Neural progenitor cell (in vitro differentiated cells): ENCODE data around the gene FAM174C. TPM values are rescaled to one million over a fixed set of nuclear protein-coding genes. Genes with fewer than 3 reads are reported as not detected.
A peak's percentile ranks its signal among the peaks of the same experiment; 100 is the strongest.

ENCODE experiments used
- DNase-seq: peaks from one replicate; pipeline ENCODE4 v3.0.0-alpha.2; 2016; ENCODE audit warnings: low spot score
- H2AFZ ChIP-seq: fragments of 200-600 bp; sonication (generic); replicated peaks from 2 replicates; pipeline ENCODE4 v1.6.1; 2016; ENCODE audit warnings: antibody characterized with exemption
- H3F3A ChIP-seq: fragments of 200-600 bp; sonication (generic); 2 replicates; pipeline ENCODE4 v1.6.1; 2016; ENCODE audit warnings: antibody characterized with exemption, low read depth
- H3K27ac ChIP-seq: fragments of 200-600 bp; sonication (generic); 2 replicates; pipeline ENCODE4 v1.5.1; 2016; ENCODE audit warnings: mild to moderate bottlenecking
- H3K27me3 ChIP-seq: fragments of 200-600 bp; sonication (generic); 2 replicates; pipeline ENCODE4 v1.6.1; 2016; ENCODE audit warnings: mild to moderate bottlenecking, moderate library complexity
- H3K36me3 ChIP-seq: fragments of 200-600 bp; sonication (generic); 2 replicates; pipeline ENCODE4 v1.5.1; 2016
- H3K4me1 ChIP-seq: fragments of 200-600 bp; sonication (generic); 2 replicates; pipeline ENCODE4 v1.6.1; 2016; ENCODE audit warnings: mixed run types
- H3K4me2 ChIP-seq: fragments of 200-600 bp; sonication (generic); 2 replicates; pipeline ENCODE4 v1.6.1; 2016
- H3K4me3 ChIP-seq: fragments of 200-600 bp; sonication (generic); 2 replicates; pipeline ENCODE4 v1.5.1; 2016
- H3K79me2 ChIP-seq: fragments of 200-600 bp; sonication (generic); 2 replicates; pipeline ENCODE4 v1.6.1; 2016; ENCODE audit warnings: low read depth
- H3K9ac ChIP-seq: fragments of 200-600 bp; sonication (generic); 2 replicates; pipeline ENCODE4 v1.6.1; 2016
- H3K9me3 ChIP-seq: fragments of 200-600 bp; sonication (generic); 2 replicates; pipeline ENCODE4 v1.5.1; 2016; ENCODE audit warnings: low read depth
- H4K20me1 ChIP-seq: fragments of 200-600 bp; sonication (generic); 2 replicates; pipeline ENCODE4 v1.6.1; 2016; ENCODE audit warnings: low read depth
- H3K27ac Mint-ChIP-seq: 3 replicates; pipeline ENCODE4 v1.8.0; 2021; ENCODE audit warnings: mixed read lengths
- H3K27me3 Mint-ChIP-seq: 2 replicates; pipeline ENCODE4 v1.8.0; 2022; ENCODE audit warnings: low read depth, mild to moderate bottlenecking, inconsistent platforms, moderate library complexity, mixed read lengths; ENCODE audit not compliant: insufficient read depth
- H3K36me3 Mint-ChIP-seq: 3 replicates; pipeline ENCODE4 v1.8.0; 2021; ENCODE audit warnings: mixed read lengths
- H3K4me1 Mint-ChIP-seq: 3 replicates; pipeline ENCODE4 v1.8.0; 2021; ENCODE audit warnings: mixed read lengths
- H3K4me3 Mint-ChIP-seq: 3 replicates; pipeline ENCODE4 v1.8.0; 2021; ENCODE audit warnings: mild to moderate bottlenecking, moderate library complexity, mixed read lengths
- H3K9me3 Mint-ChIP-seq: 3 replicates; pipeline ENCODE4 v1.8.0; 2020; ENCODE audit warnings: mixed read lengths
- EZH2 ChIP-seq: fragments of 200-600 bp; sonication (generic); IDR thresholded peaks from 2 replicates; pipeline ENCODE4 v1.6.1; 2017; ENCODE audit warnings: antibody characterized with exemption, mild to moderate bottlenecking, moderate library complexity
- EZH2phosphoT487 ChIP-seq: fragments of 200-600 bp; sonication (generic); IDR thresholded peaks from 2 replicates; pipeline ENCODE4 v1.6.1; 2017; ENCODE audit warnings: antibody characterized with exemption
- total RNA-seq: library from RNA; depleted of rRNA; stranded (reverse); fragments of >200 nt; gene quantifications from 2 replicates; pipeline ENCODE4 v1.2.3, GENCODE V29; 2015; ENCODE audit warnings: low replicate concordance
- TF ChIP-seq, protein P1 (sequence below): fragments of 200-600 bp; sonication (generic); IDR thresholded peaks from 2 replicates; pipeline ENCODE4 v1.5.1; 2017; ENCODE audit warnings: antibody characterized with exemption, mild to moderate bottlenecking

Gene FAM174C
- total RNA-seq, 1 donor from 2014 or later = 4.8 TPM

DNA sequence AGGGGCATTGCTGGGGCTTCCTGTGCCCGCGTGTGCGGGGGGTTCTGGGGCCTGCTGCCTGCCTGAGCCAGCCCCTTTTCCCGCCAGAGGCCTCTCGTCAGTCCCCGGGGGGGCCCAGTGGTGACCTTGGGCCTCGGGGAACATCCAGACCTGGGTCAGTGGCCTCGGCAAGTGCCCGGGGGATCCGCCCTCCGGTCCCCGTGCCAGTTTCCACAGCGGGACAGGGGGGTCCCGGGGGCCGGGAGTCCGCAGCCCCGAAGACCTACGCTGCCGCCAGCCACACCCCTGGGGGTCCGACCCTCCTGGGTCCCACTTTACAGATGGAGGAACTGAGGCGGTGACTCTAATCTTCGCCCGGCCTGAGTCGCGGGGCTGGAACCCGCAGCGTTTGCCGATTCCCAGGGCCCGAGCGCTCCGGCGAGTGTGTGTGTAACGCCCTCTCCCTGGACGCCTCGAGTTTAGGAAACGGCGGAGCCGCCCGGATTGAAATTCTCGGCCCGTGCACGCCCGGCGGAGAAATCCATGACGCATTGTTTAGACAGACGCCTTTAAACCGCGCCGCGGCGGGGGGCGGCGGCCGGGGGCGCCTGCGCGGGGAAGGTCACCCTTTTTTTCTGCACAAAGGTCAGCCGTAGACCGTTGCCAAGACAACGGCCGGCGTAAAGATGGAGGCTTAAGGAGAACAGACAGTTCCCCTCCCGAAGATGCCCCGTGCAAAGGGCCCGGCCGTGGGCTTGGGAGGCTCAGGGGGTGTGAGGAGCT, 49.7 kb downstream of the FAM174C start:
- Mint-ChIP-seq H3K27ac (no peak overlapping the region), H3K4me3 (peak overlapping the region; percentile 57), H3K36me3 (no peaks in the 10 kb centered on the region), H3K4me1 (peaks cover 26% of the 10 kb centered on the region), H3K27me3 (peaks cover 5% of the 10 kb centered on the region), H3K9me3 (no peaks in the 10 kb centered on the region)
- Histone ChIP-seq H3K36me3 (no peaks in the 10 kb centered on the region), H3K9ac (no peak overlapping the region), H3K27ac (no peak overlapping the region), H3F3A (peaks cover 11% of the 10 kb centered on the region), H3K27me3 (no peaks in the 10 kb centered on the region), H2AFZ (no peak overlapping the region), H3K79me2 (no peaks in the 10 kb centered on the region), H3K4me3 (no peak overlapping the region), H3K4me2 (no peak overlapping the region), H3K9me3 (no peaks in the 10 kb centered on the region), H3K4me1 (no peaks in the 10 kb centered on the region), H4K20me1 (no peaks in the 10 kb centered on the region)
- TF ChIP-seq EZH2phosphoT487 (no peak), EZH2 (no peak)
- TF ChIP-seq, protein P1, sequence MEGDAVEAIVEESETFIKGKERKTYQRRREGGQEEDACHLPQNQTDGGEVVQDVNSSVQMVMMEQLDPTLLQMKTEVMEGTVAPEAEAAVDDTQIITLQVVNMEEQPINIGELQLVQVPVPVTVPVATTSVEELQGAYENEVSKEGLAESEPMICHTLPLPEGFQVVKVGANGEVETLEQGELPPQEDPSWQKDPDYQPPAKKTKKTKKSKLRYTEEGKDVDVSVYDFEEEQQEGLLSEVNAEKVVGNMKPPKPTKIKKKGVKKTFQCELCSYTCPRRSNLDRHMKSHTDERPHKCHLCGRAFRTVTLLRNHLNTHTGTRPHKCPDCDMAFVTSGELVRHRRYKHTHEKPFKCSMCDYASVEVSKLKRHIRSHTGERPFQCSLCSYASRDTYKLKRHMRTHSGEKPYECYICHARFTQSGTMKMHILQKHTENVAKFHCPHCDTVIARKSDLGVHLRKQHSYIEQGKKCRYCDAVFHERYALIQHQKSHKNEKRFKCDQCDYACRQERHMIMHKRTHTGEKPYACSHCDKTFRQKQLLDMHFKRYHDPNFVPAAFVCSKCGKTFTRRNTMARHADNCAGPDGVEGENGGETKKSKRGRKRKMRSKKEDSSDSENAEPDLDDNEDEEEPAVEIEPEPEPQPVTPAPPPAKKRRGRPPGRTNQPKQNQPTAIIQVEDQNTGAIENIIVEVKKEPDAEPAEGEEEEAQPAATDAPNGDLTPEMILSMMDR = no peak
- DNase-seq = no peak

DNA sequence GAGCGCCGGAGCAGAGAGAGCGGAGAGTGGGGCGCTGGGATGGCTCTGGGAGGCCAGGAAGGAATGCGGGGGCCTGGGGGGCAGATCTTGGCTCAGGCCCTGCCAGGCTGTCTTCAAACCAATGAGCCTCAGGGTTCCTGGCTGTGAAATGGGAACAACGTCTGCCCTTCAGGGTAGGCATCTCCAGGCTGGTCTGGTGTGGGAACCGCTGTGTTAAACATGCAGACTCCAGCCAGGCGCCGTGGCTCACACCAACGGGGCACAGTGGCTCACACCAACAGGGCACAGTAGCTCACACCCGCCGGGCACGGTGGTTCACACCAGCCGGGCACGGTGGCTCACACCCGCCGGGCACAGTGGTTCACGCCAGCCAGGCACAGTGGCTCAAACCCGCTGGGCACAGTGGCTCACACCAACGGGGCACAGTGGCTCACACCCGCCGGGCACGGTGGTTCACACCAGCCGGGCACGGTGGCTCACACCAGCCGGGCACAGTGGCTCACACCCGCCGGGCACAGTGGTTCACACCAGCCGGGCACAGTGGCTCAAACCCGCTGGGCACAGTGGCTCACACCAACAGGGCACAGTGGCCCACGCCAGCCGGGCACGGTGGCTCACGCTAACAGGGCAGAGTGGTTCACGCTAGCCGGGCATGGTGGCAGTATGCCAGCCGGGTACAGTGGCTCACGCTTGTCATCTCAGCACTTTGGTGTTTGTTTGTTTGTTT, 50.4 kb downstream of the FAM174C start:
- no peak overlapping the region for H3K9ac ChIP-seq
- H3F3A ChIP-seq = peaks cover 11% of the 10 kb centered on the region
- H3K36me3 ChIP-seq = no peaks in the 10 kb centered on the region
- no peaks in the 10 kb centered on the region for H4K20me1 ChIP-seq
- DNase-seq = no peak
- Mint-ChIP-seq H3K4me3 (peak overlapping the region; percentile 57), H3K36me3 (no peaks in the 10 kb centered on the region), H3K27me3 (peaks cover 5% of the 10 kb centered on the region), H3K27ac (no peak overlapping the region), H3K9me3 (no peaks in the 10 kb centered on the region), H3K4me1 (peaks cover 25% of the 10 kb centered on the region)
- no peak overlapping the region for H3K4me3 ChIP-seq
- H3K27ac ChIP-seq = no peak overlapping the region
- no peaks in the 10 kb centered on the region for H3K27me3 ChIP-seq
- H3K79me2 ChIP-seq = no peaks in the 10 kb centered on the region
- no peak overlapping the region for H2AFZ ChIP-seq
- TF ChIP-seq, protein P1 = no peak
- TF ChIP-seq EZH2phosphoT487 (no peak), EZH2 (no peak)
- no peaks in the 10 kb centered on the region for H3K4me1 ChIP-seq
- H3K4me2 ChIP-seq = no peak overlapping the region
- no peaks in the 10 kb centered on the region for H3K9me3 ChIP-seq

DNA sequence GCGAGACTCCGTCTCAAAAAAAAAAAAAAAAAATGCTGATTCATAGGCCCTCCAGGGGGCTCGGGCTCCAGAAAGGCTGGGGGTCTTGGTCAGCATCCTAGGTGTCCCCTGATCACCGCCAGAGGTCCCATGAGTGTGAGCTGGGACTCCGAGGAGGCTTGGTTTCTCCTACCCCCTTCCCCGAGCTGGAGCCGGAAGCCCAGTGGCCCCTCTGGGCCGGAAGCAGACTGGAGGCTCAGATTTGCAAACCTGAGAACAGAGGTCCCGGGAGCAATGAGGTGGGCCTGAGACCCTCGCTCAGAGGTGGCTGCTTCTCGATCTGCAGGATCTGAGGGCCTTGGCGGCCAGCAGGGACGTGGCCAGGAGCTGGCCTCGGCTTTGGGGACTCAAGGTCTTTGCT, 51.8 kb downstream of the FAM174C start:
- no peaks in the 10 kb centered on the region for H3K27me3 ChIP-seq
- Mint-ChIP-seq H3K36me3 (no peaks in the 10 kb centered on the region), H3K27ac (no peak overlapping the region), H3K4me3 (no peak overlapping the region), H3K4me1 (peaks cover 28% of the 10 kb centered on the region), H3K27me3 (peaks cover 7% of the 10 kb centered on the region), H3K9me3 (no peaks in the 10 kb centered on the region)
- H2AFZ ChIP-seq = no peak overlapping the region
- H3K9ac ChIP-seq = no peak overlapping the region
- peaks cover 4% of the 10 kb centered on the region for H3K4me1 ChIP-seq
- no peak overlapping the region for H3K4me3 ChIP-seq
- TF ChIP-seq, protein P1 = no peak
- no peak for TF ChIP-seq EZH2
- H3F3A ChIP-seq = peaks cover 11% of the 10 kb centered on the region
- H3K27ac ChIP-seq = no peak overlapping the region
- no peaks in the 10 kb centered on the region for H4K20me1 ChIP-seq
- H3K36me3 ChIP-seq = no peaks in the 10 kb centered on the region
- no peaks in the 10 kb centered on the region for H3K9me3 ChIP-seq
- no peak overlapping the region for H3K4me2 ChIP-seq
- no peaks in the 10 kb centered on the region for H3K79me2 ChIP-seq
- DNase-seq = no peak

Other genes starting within 250 kb of the FAM174C start
- gene CNN2, start 248.9 kb upstream of the FAM174C start, total RNA-seq = 131 and 196 TPM in 2 replicates
- 1.4 and 21.9 TPM in 2 replicates for gene ABCA7, start 235.4 kb upstream of the FAM174C start, total RNA-seq
- gene ARHGAP45, start 208.4 kb upstream of the FAM174C start, total RNA-seq = 9.6 and 18.2 TPM in 2 replicates
- 98.8 and 197 TPM in 2 replicates for gene POLR2E, start 180.2 kb upstream of the FAM174C start, total RNA-seq
- gene GPX4, start 171.5 kb upstream of the FAM174C start, total RNA-seq = 289 and 439 TPM in 2 replicates
- 3.3 and 16.2 TPM in 2 replicates for gene SBNO2, start 101.3 kb upstream of the FAM174C start, total RNA-seq
- gene STK11, start 69.8 kb upstream of the FAM174C start, total RNA-seq = 27.4 and 67.3 TPM in 2 replicates
- gene CBARP, start 37.5 kb upstream of the FAM174C start, total RNA-seq = 1.2 and 17.8 TPM in 2 replicates
- gene ATP5F1D, start 33.8 kb upstream of the FAM174C start, total RNA-seq = 7.1 and 52.0 TPM in 2 replicates
- gene MIDN, start 26.9 kb upstream of the FAM174C start, total RNA-seq = 16.1 and 51.3 TPM in 2 replicates
- 395 and 737 TPM in 2 replicates for gene CIRBP, start 6.2 kb upstream of the FAM174C start, total RNA-seq
- 13.2 and 34.7 TPM in 2 replicates for gene EFNA2, start 10.3 kb downstream of the FAM174C start, total RNA-seq
- 15.4 and 69.3 TPM in 2 replicates for gene NDUFS7, start 108.4 kb downstream of the FAM174C start, total RNA-seq
- 13.8 and 53.7 TPM in 2 replicates for gene GAMT, start 126.0 kb downstream of the FAM174C start, total RNA-seq
- gene DAZAP1, start 132.1 kb downstream of the FAM174C start, total RNA-seq = 107 and 121 TPM in 2 replicates
- gene RPS15, start 162.9 kb downstream of the FAM174C start, total RNA-seq = 1,918 and 2,648 TPM in 2 replicates
- gene APC2, start 174.6 kb downstream of the FAM174C start, total RNA-seq = 1.3 and 12.2 TPM in 2 replicates
- gene C19orf25, start 203.7 kb downstream of the FAM174C start, total RNA-seq = 14.4 and 40.4 TPM in 2 replicates
- gene PCSK4, start 214.8 kb downstream of the FAM174C start, total RNA-seq = 3.6 and 12.5 TPM in 2 replicates
- 4.8 and 13.0 TPM in 2 replicates for gene REEP6, start 215.7 kb downstream of the FAM174C start, total RNA-seq
- gene ADAMTSL5, start 237.5 kb downstream of the FAM174C start, total RNA-seq = 0.12 and 0.13 TPM in 2 replicates
- gene PLK5, start 248.5 kb downstream of the FAM174C start, total RNA-seq = 0.81 TPM in 1 of 2 replicates, not detected in the other